ENCODE measurements around the gene HSD3B2. TPM values are rescaled to one million over a fixed set of nuclear protein-coding genes. Genes with fewer than 3 reads are reported as not detected.

HSD3B2 gene
- total and polyA plus RNA-seq, 2 of the 8 experiments (the other 6 are each of a cell fraction or from before 2014, with no cell fraction given): not detected

- H4K5ac ChIP-seq (ENCODE audit: insufficient read length, low read depth, low read length): no peak overlapping the region
- no peak overlapping the region for H2AFZ ChIP-seq (ENCODE audit: low read length)
- H3K23me2 ChIP-seq (ENCODE audit: low read depth, low read length): no peaks in the 10 kb centered on the region
- no peak overlapping the region for H2BK120ac ChIP-seq (replicated peaks; ENCODE audit: low read depth, low read length)
- H2BK20ac ChIP-seq (ENCODE audit: low read length): no peak overlapping the region
- H2AK5ac ChIP-seq (ENCODE audit: low read depth, low read length): no peak overlapping the region
- no peak overlapping the region for H4K8ac ChIP-seq (ENCODE audit: extremely low read depth, insufficient read depth, low read length)
- H3K4me2 ChIP-seq (ENCODE audit: insufficient read depth in 1 of 2, low read depth in 2 of 2, low read length in 2 of 2): no peak overlapping the region
- H3K4me1 ChIP-seq (replicated peaks in 1 of 4; ENCODE audit: control insufficient read depth in 3 of 4, insufficient read depth in 4 of 4, low read length in 3 of 4): peaks cover 0 to 3% (median 0%) of the 10 kb centered on the region in 4 experiments; a peak in 2 of 7 replicates
- no peak for DNase-seq (ENCODE audit: low read depth in 1 of 2, low spot score in 2 of 2)
- H2BK5ac ChIP-seq (ENCODE audit: low read depth, low read length): no peak overlapping the region
- ChIA-PET CTCF (ENCODE audit: partially characterized antibody) (interaction anchor here (0.6 to 3.3 kb wide), 34 partner anchors 11 to 410 kb away, joined by 3 to 31 read pairs (median 4); partner anchors contain the start of gene HSD3B2), POLR2A (ENCODE audit: partially characterized antibody) (no interaction called here)
- H2BK12ac ChIP-seq (ENCODE audit: low read depth, low read length): no peak overlapping the region
- no peaks in the 10 kb centered on the region for H3K9me3 ChIP-seq (ENCODE audit: insufficient read depth in 2 of 2, low read depth in 1 of 2, low read length in 1 of 2)
- no peak overlapping the region for H3K56ac ChIP-seq (replicated peaks; ENCODE audit: insufficient read length, low read depth, low read length)
- H3K14ac ChIP-seq (ENCODE audit: insufficient read length): no peak overlapping the region
- no peaks in the 10 kb centered on the region for H3K79me2 ChIP-seq (ENCODE audit: control insufficient read depth in 1 of 2, insufficient read depth in 2 of 2, low read length in 2 of 2)
- H3K23ac ChIP-seq (ENCODE audit: insufficient read length): no peak overlapping the region
- no peak overlapping the region for H2BK15ac ChIP-seq (ENCODE audit: low read length)
- H3K27me3 ChIP-seq (replicated peaks in 1 of 4; ENCODE audit: control insufficient read depth in 3 of 4, extremely low read depth in 1 of 4, insufficient read depth in 3 of 4, low read length in 3 of 4): no peaks in the 10 kb centered on the region
- no peaks in the 10 kb centered on the region for H4K20me1 ChIP-seq (replicated peaks in 1 of 2; ENCODE audit: control insufficient read depth in 1 of 2, insufficient read depth in 2 of 2, low read length in 2 of 2)
- H3K4me3 ChIP-seq (ENCODE audit: extremely low read depth in 1 of 4, insufficient read depth in 2 of 4, low read depth in 3 of 4, low read length in 4 of 4): no peak overlapping the region
- H3K27ac ChIP-seq (ENCODE audit: low read depth, low read length): no peak overlapping the region
- H3K79me1 ChIP-seq (ENCODE audit: low read depth, low read length): no peaks in the 10 kb centered on the region
- FAIRE-seq: no peak
- 76% methylated on average over 2 of the region's 2 CpGs; no CpG with 5 or more reads in 1 of the 2 experiments for WGBS, 2 experiments (ENCODE audit: extremely low coverage in 1 of 2, insufficient coverage in 1 of 2, insufficient read length in 1 of 2, insufficient replicate concordance in 2 of 2, low coverage in 1 of 2, low lambda C conversion rate in 2 of 2, missing lambda C conversion rate in 1 of 2)
- no peaks in the 10 kb centered on the region for H3K36me3 ChIP-seq (ENCODE audit: control insufficient read depth in 2 of 4, insufficient read depth in 4 of 4, low read length in 3 of 4)
- no peak overlapping the region for H3K4ac ChIP-seq (replicated peaks; ENCODE audit: insufficient read length, low read depth, low read length)
- no peak overlapping the region for H3K9ac ChIP-seq (replicated peaks in 1 of 4; ENCODE audit: extremely low read depth in 1 of 4, low read depth in 3 of 4, low read length in 3 of 4)
- no peak overlapping the region for H3K18ac ChIP-seq (ENCODE audit: extremely low read depth, low read length)
- no peak overlapping the region for H4K91ac ChIP-seq (replicated peaks; ENCODE audit: insufficient read length, low read length)
- no peak for TF ChIP-seq TEAD4 (IDR thresholded peaks at IDR 0.05; ENCODE audit: low read depth, low read length)
- no peak for TF ChIP-seq MAFK (IDR thresholded peaks at IDR 0.05; ENCODE audit: low read depth, low read length)
- no peak for TF ChIP-seq HDAC2 (IDR thresholded peaks at IDR 0.05; ENCODE audit: borderline replicate concordance in 1 of 2, low read depth in 2 of 2, low read length in 2 of 2)
- no peak for TF ChIP-seq SRF (IDR thresholded peaks at IDR 0.05; ENCODE audit: low read depth, low read length)
- no peak for TF ChIP-seq ASH2L (IDR thresholded peaks at IDR 0.05; ENCODE audit: low read length)
- no peak for TF ChIP-seq TAF1 (IDR thresholded peaks at IDR 0.05; ENCODE audit: low read depth, low read length)
- no peak for TF ChIP-seq POLR2A (IDR thresholded peaks at IDR 0.05; ENCODE audit: control extremely low read depth in 1 of 2, low read depth in 2 of 2, low read length in 2 of 2)
- no peak for TF ChIP-seq CEBPB (IDR thresholded peaks at IDR 0.05; ENCODE audit: low read depth, low read length)
- no peak for TF ChIP-seq BRCA1 (IDR thresholded peaks at IDR 0.05; ENCODE audit: low read depth, low read length)
- no peak for TF ChIP-seq CTCF (IDR thresholded peaks at IDR 0.05; ENCODE audit: control extremely low read depth in 1 of 3, insufficient read depth in 1 of 3, low read depth in 1 of 3, low read length in 3 of 3)
- TF ChIP-seq, protein P1, sequence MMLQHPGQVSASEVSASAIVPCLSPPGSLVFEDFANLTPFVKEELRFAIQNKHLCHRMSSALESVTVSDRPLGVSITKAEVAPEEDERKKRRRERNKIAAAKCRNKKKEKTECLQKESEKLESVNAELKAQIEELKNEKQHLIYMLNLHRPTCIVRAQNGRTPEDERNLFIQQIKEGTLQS (IDR thresholded peaks at IDR 0.05; ENCODE audit: insufficient read depth, low read depth, low read length): no peak
- TF ChIP-seq FOSL1 (IDR thresholded peaks at IDR 0.05; ENCODE audit: insufficient read depth, low read depth, low read length): no peak
These were observed 41.5 kb upstream of the HSD3B2 start for GRCh38 chr1:119373465-119373864.

Data from H1 (cell line).